Muscle of arm (tissue), 12 donors: ENCODE results near the gene WRAP53. TPM values are rescaled to one million over a fixed set of nuclear protein-coding genes. Genes with fewer than 3 reads are reported as not detected.
A peak's percentile ranks its signal among the peaks of the same experiment; 100 is the strongest.

Source experiments
- DNase-seq: peaks from one replicate; pipeline ENCODE4 v3.0.0-alpha.2; 2013
- polyA plus RNA-seq, 12 donors: library from polyadenylated mRNA; unstranded; fragments of 120-200 nt; gene quantifications; one replicate each; pipeline ENCODE4 v1.2.1, GENCODE V29; 2013; ENCODE audit not compliant: insufficient read length in 12 of 12

The WRAP53 gene
- polyA plus RNA-seq, 12 donors: 5.1 to 9.9 (median 7.5) TPM; not detected in 1

GRCh38 chr17:7739746-7740145 lies 51.5 kb downstream of the WRAP53 start:
- DNase-seq: no peak

GRCh38 chr17:7740481-7741001 lies 52.3 kb downstream of the WRAP53 start:
- DNase-seq: no peak

DNA sequence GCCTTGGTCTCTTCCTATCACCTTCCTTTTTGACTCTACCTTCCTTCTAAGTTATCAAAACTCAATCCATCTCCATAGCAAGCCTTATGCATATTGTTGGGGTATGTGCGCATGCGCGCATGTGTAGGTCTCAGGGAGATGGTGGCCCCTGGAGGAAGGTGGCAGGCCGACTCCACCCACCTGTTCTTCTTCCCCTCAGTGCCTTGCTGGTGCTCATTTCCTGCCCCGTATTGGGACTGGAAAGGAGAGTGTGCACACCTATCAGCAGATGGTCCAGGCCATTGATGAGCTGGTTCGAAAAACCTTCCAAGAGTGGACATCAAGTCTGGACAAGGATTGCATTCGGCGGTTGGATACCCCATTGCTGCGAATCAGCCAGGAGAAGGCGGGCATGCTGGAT lies 54.5 kb downstream of the WRAP53 start:
- no peak for DNase-seq

- no peak for DNase-seq
Observed at GRCh38 chr17:7744416-7744815, 56.1 kb downstream of the WRAP53 start.

DNA sequence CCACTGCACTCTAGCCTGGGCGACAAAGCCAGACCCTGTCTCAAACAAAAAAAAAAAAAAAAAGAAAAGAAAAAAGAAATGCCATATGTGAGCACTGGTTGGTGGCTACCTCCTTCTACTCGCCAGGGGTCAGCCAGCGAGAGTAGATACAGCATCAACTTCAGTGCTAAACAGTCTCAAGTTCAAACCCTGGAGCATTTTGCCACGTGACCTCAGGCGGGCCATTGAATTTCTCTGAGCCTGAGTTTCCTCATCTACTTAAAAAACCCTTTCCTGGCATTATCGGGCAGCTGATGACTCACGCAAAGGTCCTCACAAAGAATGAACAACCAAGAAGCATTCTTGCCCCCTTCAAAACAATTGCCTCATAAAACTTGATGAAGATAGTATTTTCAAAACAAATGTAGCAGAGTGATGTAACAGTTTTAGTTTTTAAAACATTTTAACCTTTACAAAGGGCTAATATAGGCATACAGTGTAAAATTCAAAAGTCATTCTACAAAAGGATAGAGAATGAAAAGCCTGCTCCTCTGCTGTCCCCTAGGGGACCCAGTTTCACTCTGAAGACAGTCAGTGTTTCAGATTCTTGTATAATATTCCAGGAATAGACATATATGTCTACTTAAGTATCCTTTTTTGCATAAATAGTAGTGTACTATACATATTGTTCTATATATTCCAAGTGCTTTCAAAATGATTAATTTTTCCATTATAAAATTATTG lies 57.6 kb downstream of the WRAP53 start:
- no peak for DNase-seq

DNA sequence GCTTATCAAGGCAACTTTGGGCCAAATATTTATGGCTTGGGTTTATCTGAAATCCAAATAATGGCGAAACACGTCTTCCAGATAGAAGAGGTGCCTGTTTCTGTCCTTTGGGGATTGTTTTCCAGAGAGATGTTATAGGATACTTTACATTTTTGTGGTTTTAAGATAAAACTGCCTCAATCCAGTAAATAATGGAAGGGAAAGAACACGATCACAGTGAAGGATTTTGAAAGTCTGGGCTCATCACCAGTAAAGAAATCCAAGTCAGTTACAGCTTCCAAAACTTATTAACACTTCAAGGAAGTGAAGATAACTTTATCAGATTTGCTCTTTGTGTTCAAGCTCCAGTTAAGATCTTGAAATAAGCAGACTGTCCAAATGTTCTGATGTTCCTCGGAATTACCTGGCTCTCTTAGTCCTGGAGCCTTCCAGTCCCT lies 59.4 kb downstream of the WRAP53 start:
- DNase-seq: peak; percentile 14

- DNase-seq: peak; percentile 8
Observed at GRCh38 chr17:7748076-7748775, 59.9 kb downstream of the WRAP53 start.

- DNase-seq: no peak
Observed at GRCh38 chr17:7750321-7750821, 62.1 kb downstream of the WRAP53 start.

Other genes starting within 250 kb of the WRAP53 start
- gene FGF11, start 249.0 kb upstream of the WRAP53 start, polyA plus RNA-seq: 10 to 100 TPM in 1 of 12 donors, 1 to 10 TPM in 9, under 1 TPM in 1, not detected in 1; 0.97 to 15.9 (median 2.4) TPM
- 10 to 100 TPM in 11 of 12 donors, not detected in 1; 35.1 to 91.7 (median 79.7) TPM for gene CHRNB1, start 243.4 kb upstream of the WRAP53 start, polyA plus RNA-seq
- 10 to 100 TPM in 11 of 12 donors, not detected in 1; 20.6 to 54.7 (median 24.4) TPM for gene ZBTB4, start 208.8 kb upstream of the WRAP53 start, polyA plus RNA-seq
- under 1 TPM in 9 of 12 donors, not detected in 3; 0.08 to 0.65 (median 0.29) TPM for gene SLC35G6, start 207.0 kb upstream of the WRAP53 start, polyA plus RNA-seq
- 100 to 1,000 TPM in 2 of 12 donors, 10 to 100 TPM in 10; 42.7 to 443 (median 60.3) TPM for gene POLR2A, start 204.1 kb upstream of the WRAP53 start, polyA plus RNA-seq
- gene TNFSF12, start 139.4 kb upstream of the WRAP53 start, polyA plus RNA-seq: 10 to 100 TPM in 11 of 12 donors, not detected in 1; 18.6 to 34.0 (median 24.7) TPM
- gene TNFSF13, start 129.7 kb upstream of the WRAP53 start, polyA plus RNA-seq: 10 to 100 TPM in 1 of 12 donors, 1 to 10 TPM in 10, not detected in 1; 2.8 to 21.1 (median 4.4) TPM
- 10 to 100 TPM in 11 of 12 donors, not detected in 1; 30.8 to 61.1 (median 43.5) TPM for gene SENP3, start 126.6 kb upstream of the WRAP53 start, polyA plus RNA-seq
- gene CD68, start 108.8 kb upstream of the WRAP53 start, polyA plus RNA-seq: 100 to 1,000 TPM in 1 of 12 donors, 10 to 100 TPM in 10, not detected in 1; 16.8 to 222 (median 25.6) TPM
- gene MPDU1, start 104.6 kb upstream of the WRAP53 start, polyA plus RNA-seq: 10 to 100 TPM in 11 of 12 donors, not detected in 1; 26.7 to 60.9 (median 46.7) TPM
- gene SOX15, start 98.4 kb upstream of the WRAP53 start, polyA plus RNA-seq: 10 to 100 TPM in 1 of 12 donors, 1 to 10 TPM in 9, not detected in 2; 1.3 to 12.9 (median 1.8) TPM
- 10 to 100 TPM in 11 of 12 donors, not detected in 1; 30.5 to 71.8 (median 37.0) TPM for gene FXR2, start 73.6 kb upstream of the WRAP53 start, polyA plus RNA-seq
- gene SAT2, start 60.7 kb upstream of the WRAP53 start, polyA plus RNA-seq: 10 to 100 TPM in 11 of 12 donors, not detected in 1; 44.5 to 83.2 (median 68.8) TPM
- gene SHBG, start 58.3 kb upstream of the WRAP53 start, polyA plus RNA-seq: 1 to 10 TPM in 7 of 12 donors, under 1 TPM in 3, not detected in 2; 0.60 to 2.1 (median 1.2) TPM
- gene ATP1B2, start 37.6 kb upstream of the WRAP53 start, polyA plus RNA-seq: 10 to 100 TPM in 11 of 12 donors, not detected in 1; 15.8 to 39.9 (median 26.1) TPM
- gene TP53, start 987 bp upstream of the WRAP53 start, polyA plus RNA-seq: 100 to 1,000 TPM in 1 of 12 donors, 10 to 100 TPM in 11; 32.5 to 874 (median 37.6) TPM
- 10 to 100 TPM in 2 of 12 donors, 1 to 10 TPM in 9, not detected in 1; 3.2 to 15.0 (median 6.0) TPM for gene EFNB3, start 16.7 kb downstream of the WRAP53 start, polyA plus RNA-seq
- 10 to 100 TPM in 2 of 12 donors, 1 to 10 TPM in 9, not detected in 1; 2.3 to 13.6 (median 3.8) TPM for gene DNAH2, start 29.3 kb downstream of the WRAP53 start, polyA plus RNA-seq
- gene KDM6B, start 145.7 kb downstream of the WRAP53 start, polyA plus RNA-seq: 10 to 100 TPM in 11 of 12 donors, not detected in 1; 10.9 to 26.5 (median 14.6) TPM
- gene TMEM88, start 166.6 kb downstream of the WRAP53 start, polyA plus RNA-seq: 10 to 100 TPM in 11 of 12 donors, not detected in 1; 14.1 to 29.0 (median 20.2) TPM
- 10 to 100 TPM in 11 of 12 donors, not detected in 1; 34.8 to 74.9 (median 41.8) TPM for gene NAA38, start 169.1 kb downstream of the WRAP53 start, polyA plus RNA-seq
- 10 to 100 TPM in 4 of 12 donors, 1 to 10 TPM in 7, not detected in 1; 6.7 to 14.1 (median 8.7) TPM for gene CYB5D1, start 169.5 kb downstream of the WRAP53 start, polyA plus RNA-seq
- gene CHD3, start 200.3 kb downstream of the WRAP53 start, polyA plus RNA-seq: 100 to 1,000 TPM in 2 of 12 donors, 10 to 100 TPM in 9, not detected in 1; 56.4 to 524 (median 74.2) TPM
- gene RNF227, start 227.8 kb downstream of the WRAP53 start, polyA plus RNA-seq: 1 to 10 TPM in 10 of 12 donors, not detected in 2; 2.4 to 4.8 (median 3.0) TPM
- gene KCNAB3, start 241.4 kb downstream of the WRAP53 start, polyA plus RNA-seq: 10 to 100 TPM in 1 of 12 donors, 1 to 10 TPM in 9, not detected in 2; 2.5 to 18.8 (median 6.0) TPM
- 10 to 100 TPM in 11 of 12 donors, not detected in 1; 76.1 to 93.9 (median 82.4) TPM for gene TRAPPC1, start 243.5 kb downstream of the WRAP53 start, polyA plus RNA-seq
- 10 to 100 TPM in 11 of 12 donors, not detected in 1; 24.9 to 62.8 (median 31.2) TPM for gene CNTROB, start 243.7 kb downstream of the WRAP53 start, polyA plus RNA-seq